Fibroblast of lung (primary cell): ENCODE measurements around the gene PGAM2. TPM values are rescaled to one million over a fixed set of nuclear protein-coding genes. Genes with fewer than 3 reads are reported as not detected.

ENCODE experiments used
- DNase-seq, 2 donors: peaks; one replicate each; pipeline versions ENCODE4 v3.0.0 to v3.0.0-alpha.2; 2010; ENCODE audit warnings: low read depth in 2 of 2
- H2AFZ ChIP-seq: 2 replicates; pipeline ENCODE4 v1.5.1; 2012; ENCODE audit warnings: low read length, control low read depth, inconsistent platforms
- H3K27ac ChIP-seq: 2 replicates; pipeline ENCODE4 v1.5.1; 2011; ENCODE audit warnings: low read length, control low read depth; ENCODE audit not compliant: insufficient read depth
- H3K27me3 ChIP-seq: 2 replicates; pipeline ENCODE4 v1.5.1; 2011; ENCODE audit warnings: mild to moderate bottlenecking, low read length; ENCODE audit not compliant: control insufficient read depth, insufficient read depth
- H3K36me3 ChIP-seq: 2 replicates; pipeline ENCODE4 v1.5.1; 2011; ENCODE audit warnings: low read length; ENCODE audit not compliant: control insufficient read depth, insufficient read depth
- H3K4me1 ChIP-seq: 2 replicates; pipeline ENCODE4 v1.5.1; 2011; ENCODE audit warnings: low read length; ENCODE audit not compliant: control insufficient read depth, insufficient read depth; ENCODE audit errors: extremely low read depth
- H3K4me2 ChIP-seq: 2 replicates; pipeline ENCODE4 v1.5.1; 2011; ENCODE audit warnings: low read length, control low read depth; ENCODE audit not compliant: insufficient read depth; ENCODE audit errors: extremely low read depth
- H3K4me3 ChIP-seq, 4 experiments: fragments of 200-600 bp in 1 of 4; sonication (generic) in 1 of 4; replicated peaks in 1 of 4; 2 replicates each; pipeline ENCODE4 v1.5.1; 2011 to 2016; ENCODE audit warnings: low read length in 4 of 4, low read depth in 3 of 4, mild to moderate bottlenecking in 3 of 4, control low read depth in 2 of 4, inconsistent platforms in 1 of 4, mixed read lengths in 1 of 4; ENCODE audit not compliant: insufficient read depth in 1 of 4; ENCODE audit errors: control extremely low read depth in 1 of 4
- H3K79me2 ChIP-seq: 2 replicates; pipeline ENCODE4 v1.5.1; 2012; ENCODE audit warnings: mild to moderate bottlenecking, low read length, inconsistent platforms; ENCODE audit not compliant: control insufficient read depth, insufficient read depth
- H3K9ac ChIP-seq: 2 replicates; pipeline ENCODE4 v1.5.1; 2011; ENCODE audit warnings: mild to moderate bottlenecking, low read length, control low read depth; ENCODE audit not compliant: insufficient read depth
- H3K9me3 ChIP-seq: 2 replicates; pipeline ENCODE4 v1.5.1; 2012; ENCODE audit warnings: low read depth, low read length; ENCODE audit not compliant: control insufficient read depth, insufficient read depth
- H4K20me1 ChIP-seq: 2 replicates; pipeline ENCODE4 v1.5.1; 2011; ENCODE audit warnings: low read length; ENCODE audit not compliant: control insufficient read depth, insufficient read depth; ENCODE audit errors: extremely low read depth
- CTCF ChIP-seq, 2 donors: IDR thresholded peaks in 1 of 2; conservative IDR thresholded peaks in 1 of 2; 1 replicate in 1 of 2; 2 replicates in 1 of 2; pipeline ENCODE4 v1.5.1; 2011 to 2012; ENCODE audit warnings: low read length in 2 of 2, control low read depth in 1 of 2, inconsistent platforms in 1 of 2, low read depth in 1 of 2, mild to moderate bottlenecking in 1 of 2
- EZH2 ChIP-seq: IDR thresholded peaks from 2 replicates; pipeline ENCODE4 v1.5.1; 2012; ENCODE audit warnings: low read length, control low read depth, mild to moderate bottlenecking; ENCODE audit errors: missing control alignments
- polyA plus RNA-seq, 2 donors: library from polyadenylated mRNA; depleted of rRNA in 1 of 2; stranded (reverse) in 1 of 2; unstranded in 1 of 2; fragments of >200 nt; gene quantifications; 2 replicates each; pipeline ENCODE4 v1.2.1, GENCODE V29; 2011 to 2012; ENCODE audit warnings: missing spikeins in 1 of 2
- total RNA-seq: library from RNA; depleted of rRNA; stranded (reverse); fragments of >200 nt; gene quantifications from 2 replicates; pipeline ENCODE4 v1.2.1, GENCODE V29; 2014

PGAM2 gene
- total and polyA plus RNA-seq, 2 donors (not counting 1 experiment from before 2014, with no cell fraction given), result 0.33 TPM; not detected in 1

DNA sequence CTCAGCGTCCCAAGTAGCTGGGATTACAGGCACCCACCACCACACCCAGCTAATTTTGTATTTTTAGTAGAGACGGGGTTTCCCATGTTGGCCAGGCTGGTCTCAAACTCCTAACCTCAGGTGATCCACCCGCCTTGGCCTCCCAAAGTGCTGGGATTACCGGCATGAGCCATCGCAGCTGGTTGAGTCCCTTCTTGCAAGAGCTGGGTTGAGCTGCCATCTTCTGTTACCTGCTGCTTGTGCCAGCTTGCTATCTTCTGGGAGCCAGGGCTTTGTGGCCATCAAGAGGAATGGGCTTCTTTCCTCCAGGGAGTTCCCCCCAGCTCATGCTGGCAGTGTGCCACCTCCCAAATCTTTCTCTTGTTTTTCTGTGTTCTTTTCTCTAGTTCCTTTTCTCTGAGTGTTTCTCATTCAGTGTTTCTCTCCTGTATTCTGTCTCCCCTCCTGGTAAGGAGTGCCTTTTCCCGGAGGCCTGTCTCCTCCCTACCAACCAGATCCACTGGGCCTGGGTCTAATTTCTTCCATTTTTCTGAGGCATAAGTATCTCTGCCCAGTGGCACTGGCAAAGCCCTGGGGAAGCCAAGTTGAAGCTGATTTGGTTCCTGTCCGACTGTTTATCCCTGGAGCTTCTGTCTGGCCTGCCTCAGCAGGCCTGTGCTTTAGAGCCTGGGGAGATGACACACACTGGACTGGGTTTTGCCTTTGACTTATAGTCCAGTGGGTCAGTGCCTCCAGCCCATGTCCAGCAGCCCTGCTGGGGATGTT, 17.2 kb downstream of the PGAM2 start:
- Histone ChIP-seq H3K4me2 (no peak overlapping the region), H2AFZ (no peak overlapping the region), H3K79me2 (peaks cover 54% of the 10 kb centered on the region), H3K9ac (no peak overlapping the region), H4K20me1 (no peaks in the 10 kb centered on the region), H3K27me3 (no peaks in the 10 kb centered on the region), H3K36me3 (peaks cover 22% of the 10 kb centered on the region), H3K9me3 (no peaks in the 10 kb centered on the region), H3K27ac (no peak overlapping the region), H3K4me1 (peaks cover 5% of the 10 kb centered on the region), H3K4me3 (no peak overlapping the region)
- TF ChIP-seq CTCF (conservative IDR thresholded peaks at IDR 0.05 in 1 of 2, IDR thresholded peaks at IDR 0.05 in 1 of 2; ENCODE audit: low read depth in 1 of 2, low read length in 2 of 2) (no peak), EZH2 (no peak)
- no peak for DNase-seq

GRCh38 chr7:44046321-44047061, 18.9 kb downstream of the PGAM2 start:
- Histone ChIP-seq H3K36me3 (peaks cover 13% of the 10 kb centered on the region), H2AFZ (no peak overlapping the region), H3K9ac (no peak overlapping the region), H3K9me3 (no peaks in the 10 kb centered on the region), H3K4me1 (peaks cover 5% of the 10 kb centered on the region), H3K79me2 (peaks cover 54% of the 10 kb centered on the region), H3K4me3 (peak overlapping the region in 1 of 4 experiments; percentile 95), H3K27me3 (no peaks in the 10 kb centered on the region), H3K4me2 (no peak overlapping the region), H4K20me1 (no peaks in the 10 kb centered on the region), H3K27ac (no peak overlapping the region)
- DNase-seq, result no peak
- TF ChIP-seq CTCF (conservative IDR thresholded peaks at IDR 0.05 in 1 of 2, IDR thresholded peaks at IDR 0.05 in 1 of 2; ENCODE audit: low read depth in 1 of 2, low read length in 2 of 2), result no peak
- no peak for TF ChIP-seq EZH2

DNA sequence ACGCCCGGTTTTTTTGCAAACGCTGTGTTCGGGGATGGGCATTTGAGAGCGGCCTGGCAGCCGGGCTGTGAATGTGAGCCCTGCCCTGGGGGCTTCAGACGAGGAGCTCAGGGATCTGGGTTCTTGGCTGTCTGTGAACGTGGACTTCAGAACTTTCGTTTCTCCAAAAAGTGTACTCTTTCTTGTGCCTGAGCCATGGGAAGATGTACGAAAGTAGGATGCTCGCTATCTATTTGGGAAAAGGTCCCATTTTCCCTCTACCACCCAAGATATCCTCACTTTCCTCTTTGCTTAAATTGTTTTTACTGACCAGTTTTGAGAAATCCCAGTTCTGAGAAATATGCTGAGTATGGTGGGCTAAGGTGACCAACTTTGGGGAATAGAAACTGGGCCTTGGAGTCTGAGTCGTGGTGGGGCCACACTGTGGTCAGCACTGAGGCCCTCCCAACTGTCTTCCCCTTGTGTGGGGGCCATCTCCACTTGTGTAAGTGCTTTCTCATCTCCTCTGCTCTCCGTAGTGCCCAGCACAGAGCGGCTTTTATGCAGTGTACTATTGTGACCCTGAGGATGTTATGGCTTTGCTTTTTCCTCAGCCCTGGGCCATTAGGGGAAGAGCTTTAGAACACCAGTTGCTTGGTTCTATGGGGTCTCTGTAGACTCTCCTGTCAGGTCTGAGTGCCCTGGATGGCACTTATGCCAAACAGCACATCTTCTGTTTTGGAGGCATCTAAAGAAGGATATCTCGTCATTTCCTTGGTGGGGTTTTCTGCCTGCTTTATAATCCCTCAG, 19.9 kb downstream of the PGAM2 start:
- Histone ChIP-seq H3K4me1 (peaks cover 5% of the 10 kb centered on the region), H3K4me3 (peak overlapping the region; percentile 74 to 95 (median 88)), H3K79me2 (peaks cover 48% of the 10 kb centered on the region), H3K27me3 (no peaks in the 10 kb centered on the region), H3K9me3 (no peaks in the 10 kb centered on the region), H3K4me2 (peak overlapping the region; percentile 79), H2AFZ (peak overlapping the region; percentile 63), H4K20me1 (no peaks in the 10 kb centered on the region), H3K9ac (peak overlapping the region; percentile 74), H3K36me3 (peaks cover 9% of the 10 kb centered on the region), H3K27ac (peak overlapping the region; percentile 76)
- TF ChIP-seq EZH2, result no peak
- TF ChIP-seq CTCF (conservative IDR thresholded peaks at IDR 0.05 in 1 of 2, IDR thresholded peaks at IDR 0.05 in 1 of 2; ENCODE audit: low read depth in 1 of 2, low read length in 2 of 2), result no peak
- DNase-seq, result no peak
